ELF-1 (cell line): ENCODE measurements around the gene KCNE4.
"Not testable (repeated sequence)": the region's sequence is repeated elsewhere in the genome, so short reads cannot be mapped to it uniquely, and the experiment has no call there.

Experiments
- DNase-seq: peaks from one replicate; pipeline ENCODE4 v3.0.0-alpha.2; 2016; ENCODE audit warnings: low read depth, low spot score

Gene KCNE4

DNA sequence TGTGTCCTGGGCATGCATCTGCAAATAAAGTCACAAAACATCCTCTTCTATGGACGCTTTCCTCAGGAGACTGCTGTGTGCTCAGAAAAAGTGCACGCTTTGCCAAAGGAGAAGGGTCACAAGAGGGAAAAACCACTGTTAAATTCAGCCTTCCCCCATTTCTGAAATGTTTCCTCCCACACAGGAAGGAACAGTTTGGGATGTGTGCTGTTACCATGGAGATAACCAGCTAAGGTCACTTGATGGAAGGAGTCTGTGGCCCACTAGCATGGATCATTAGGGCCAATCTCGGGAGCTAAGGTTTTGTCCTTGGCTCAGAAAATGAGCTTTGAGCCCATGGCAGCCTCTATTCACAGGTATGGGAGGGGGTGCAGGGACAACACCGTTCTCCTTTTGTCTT lies 5.6 kb downstream of the KCNE4 start:
- DNase-seq = no peak

GRCh38 chr2:223058952-223059716 lies 7.1 kb downstream of the KCNE4 start:
- no peak for DNase-seq

- DNase-seq = no peak
Observed at GRCh38 chr2:223060201-223060825, 8.3 kb downstream of the KCNE4 start.

DNA sequence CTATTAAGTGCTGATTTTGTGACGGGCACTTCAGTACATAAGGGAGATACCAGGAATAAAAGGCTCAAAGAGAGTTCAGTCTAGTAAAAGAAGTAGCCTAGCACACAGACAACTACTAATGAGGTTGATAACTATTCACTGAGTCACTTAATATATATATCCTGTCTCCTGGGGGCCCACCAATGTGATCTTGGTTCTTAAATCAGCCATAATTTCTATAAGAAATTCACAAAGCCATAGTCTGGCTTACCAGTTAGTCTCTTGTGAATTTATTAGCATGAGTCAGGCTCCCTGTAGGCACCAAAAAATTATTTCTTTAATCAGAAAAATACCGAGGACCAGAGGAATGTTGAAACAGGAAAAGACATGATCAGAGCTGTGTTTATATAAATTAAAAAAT lies 10.4 kb downstream of the KCNE4 start:
- DNase-seq = no peak

- no peak for DNase-seq
Observed at GRCh38 chr2:223065107-223065506, 13.1 kb downstream of the KCNE4 start.

DNA sequence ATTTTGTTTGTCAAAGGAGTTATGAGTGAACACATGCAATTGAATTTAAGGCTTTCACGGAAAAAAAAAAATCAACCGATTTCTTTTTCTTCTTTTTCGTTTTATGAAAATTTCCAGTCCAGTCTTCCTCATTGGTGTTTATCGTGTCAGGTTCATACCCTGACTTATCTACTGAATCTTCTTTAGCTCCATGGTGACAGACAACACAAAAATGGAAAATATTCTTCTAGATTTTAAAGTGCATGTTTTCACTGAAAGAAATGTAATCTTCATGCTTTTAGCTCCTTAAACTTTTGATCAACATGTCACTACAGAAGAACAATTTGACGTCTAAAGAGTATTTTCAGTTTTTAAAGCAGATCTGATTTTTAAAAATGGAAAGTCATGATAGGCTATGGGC lies 14.7 kb downstream of the KCNE4 start:
- no peak for DNase-seq

GRCh38 chr2:223068071-223068470 lies 16.1 kb downstream of the KCNE4 start:
- no peak for DNase-seq

DNA sequence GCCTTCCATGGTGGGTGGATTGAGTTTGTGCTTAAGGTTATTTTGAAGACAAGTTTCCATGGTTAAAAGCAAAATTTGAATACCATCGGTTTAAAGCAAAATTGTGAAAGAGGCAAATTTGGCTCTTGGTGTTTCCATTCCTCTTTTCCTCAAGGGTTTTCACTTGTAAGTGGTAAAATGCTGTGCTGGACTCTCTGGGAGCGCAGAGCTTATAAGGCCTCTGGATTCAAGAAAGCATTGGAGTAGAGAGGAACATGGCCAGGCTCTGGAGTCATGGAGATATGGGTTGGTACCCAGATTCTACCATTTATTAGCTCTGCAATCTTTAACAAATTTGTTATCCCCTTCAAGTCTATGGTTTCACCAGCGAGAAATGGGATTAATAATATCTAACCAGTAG lies 17.5 kb downstream of the KCNE4 start:
- no peak for DNase-seq

GRCh38 chr2:223069988-223070387 lies 18.0 kb downstream of the KCNE4 start:
- no peak for DNase-seq

DNA sequence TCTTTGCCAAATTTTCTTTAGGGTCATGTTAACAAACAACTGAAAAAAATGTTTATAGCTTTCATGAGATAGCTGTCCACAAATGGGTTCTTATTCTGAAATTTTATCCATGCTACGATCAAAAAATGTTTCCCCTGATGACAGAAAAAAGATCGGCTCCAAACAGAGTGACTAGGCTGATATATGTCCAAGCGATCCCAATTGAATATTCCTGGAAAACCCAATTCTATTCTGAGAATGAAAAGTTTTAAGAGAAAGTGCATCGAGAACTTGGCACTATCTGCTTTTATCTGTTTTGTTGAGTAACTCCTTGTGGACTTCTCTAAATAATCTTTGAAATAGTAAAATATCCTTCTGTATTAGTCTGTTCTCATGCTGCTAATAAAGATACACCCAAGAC lies 19.1 kb downstream of the KCNE4 start:
- DNase-seq = no peak

DNA sequence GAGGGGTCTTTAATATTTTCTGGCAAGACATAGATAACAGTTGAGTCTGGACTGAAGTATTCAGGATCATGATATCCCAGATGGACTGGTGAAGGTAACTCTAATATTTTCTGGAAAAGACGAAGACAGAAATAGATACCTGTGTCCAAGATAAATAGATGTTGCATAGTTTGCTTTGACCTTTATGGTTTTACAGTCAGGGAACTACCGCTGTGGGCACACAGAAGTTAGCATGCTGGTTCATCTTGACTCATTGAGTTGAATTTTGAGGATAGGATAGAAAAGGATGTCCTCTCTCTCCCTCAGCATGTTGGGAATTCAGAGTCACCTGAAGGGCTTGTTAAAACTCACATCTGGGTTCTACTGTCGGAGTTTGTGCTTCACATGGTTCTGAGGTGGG lies 20.8 kb downstream of the KCNE4 start:
- no peak for DNase-seq

DNA sequence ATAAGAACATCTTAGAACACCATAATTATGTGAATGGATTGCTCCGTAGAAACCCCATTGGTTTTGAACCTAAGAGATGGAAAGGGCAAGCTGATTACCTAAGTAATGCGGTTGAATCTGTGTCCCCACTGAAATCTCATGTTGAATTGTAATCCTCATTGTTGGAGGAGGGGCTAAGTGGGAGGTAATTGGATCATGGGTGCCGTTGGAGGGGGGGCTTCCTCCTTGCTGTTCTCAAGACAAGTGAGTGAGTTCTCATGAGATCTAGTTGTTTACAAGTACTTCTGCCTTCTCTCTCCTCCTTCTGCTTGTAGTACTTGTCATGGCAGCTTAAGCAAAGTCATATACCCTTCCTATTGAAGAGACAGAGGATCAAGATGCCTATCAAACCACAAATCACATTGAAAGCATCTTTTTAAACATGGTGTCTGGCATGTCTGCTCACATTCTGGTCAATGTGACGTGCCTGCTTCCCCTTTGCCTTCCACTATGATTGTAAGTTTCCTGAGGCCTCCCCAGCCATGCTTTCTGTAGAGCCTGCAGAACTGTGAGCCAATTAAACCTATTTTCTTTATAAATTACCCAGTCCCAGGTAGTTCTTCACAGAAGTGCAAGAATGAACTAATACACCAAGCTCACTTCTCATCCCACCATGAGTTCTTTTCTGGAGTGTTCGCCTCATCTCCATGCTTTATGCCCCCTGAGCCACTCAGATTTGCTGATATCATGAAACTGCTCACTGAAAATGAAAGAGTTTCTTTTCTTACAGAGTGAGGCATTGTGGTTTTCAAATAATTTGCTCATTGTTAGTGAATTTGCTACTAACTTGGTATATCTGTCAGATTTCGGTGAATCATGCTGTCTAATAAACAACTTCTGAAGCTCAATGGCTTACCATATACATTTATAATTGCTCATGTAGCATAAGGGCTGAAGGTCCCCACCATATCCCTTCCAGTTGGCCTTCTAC lies 23.6 kb downstream of the KCNE4 start:
- DNase-seq = no peak

GRCh38 chr2:223076573-223076972 lies 24.6 kb downstream of the KCNE4 start:
- no peak for DNase-seq

DNA sequence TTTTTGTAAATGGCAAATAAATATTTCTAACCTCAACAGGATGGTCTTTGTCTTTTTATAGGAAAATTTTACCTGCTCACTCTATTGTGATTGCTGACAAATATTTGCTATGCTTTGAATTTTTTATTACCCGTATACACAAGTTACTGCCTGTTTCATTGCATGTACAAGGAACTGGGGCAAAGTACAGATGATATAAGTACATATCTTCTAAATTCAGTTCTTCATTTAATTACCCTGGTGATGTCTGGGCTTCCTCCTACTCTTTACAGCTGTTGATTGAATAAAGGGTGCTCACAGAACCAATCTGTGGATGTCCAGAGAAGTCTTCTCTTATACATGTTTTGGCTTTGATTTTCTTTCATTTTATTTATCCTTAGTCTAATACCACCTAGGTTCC lies 26.5 kb downstream of the KCNE4 start:
- no peak for DNase-seq

DNA sequence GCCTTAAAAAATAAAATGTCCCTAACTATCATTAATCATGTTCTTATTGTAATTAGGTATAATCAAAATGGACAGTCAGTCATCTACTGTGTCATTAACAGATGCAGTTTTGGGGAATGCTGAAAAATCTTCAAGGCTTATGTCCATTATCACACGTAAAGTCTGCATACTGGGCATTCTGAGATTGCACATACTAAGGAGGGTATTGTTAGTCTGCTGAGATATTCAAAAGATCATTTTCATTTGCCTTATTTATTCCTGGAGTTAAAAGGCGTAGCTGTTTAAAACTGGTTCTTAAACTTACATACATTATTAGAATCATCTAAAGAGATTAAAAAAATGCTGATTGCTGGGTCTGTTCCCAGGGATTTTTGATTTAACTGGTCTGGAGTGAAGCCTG lies 27.4 kb downstream of the KCNE4 start:
- no peak for DNase-seq

- DNase-seq = no peak
Observed at GRCh38 chr2:223079925-223080324, 27.9 kb downstream of the KCNE4 start.

- DNase-seq = not testable (repeated sequence)
Observed at GRCh38 chr2:223080790-223081360, 28.9 kb downstream of the KCNE4 start.

DNA sequence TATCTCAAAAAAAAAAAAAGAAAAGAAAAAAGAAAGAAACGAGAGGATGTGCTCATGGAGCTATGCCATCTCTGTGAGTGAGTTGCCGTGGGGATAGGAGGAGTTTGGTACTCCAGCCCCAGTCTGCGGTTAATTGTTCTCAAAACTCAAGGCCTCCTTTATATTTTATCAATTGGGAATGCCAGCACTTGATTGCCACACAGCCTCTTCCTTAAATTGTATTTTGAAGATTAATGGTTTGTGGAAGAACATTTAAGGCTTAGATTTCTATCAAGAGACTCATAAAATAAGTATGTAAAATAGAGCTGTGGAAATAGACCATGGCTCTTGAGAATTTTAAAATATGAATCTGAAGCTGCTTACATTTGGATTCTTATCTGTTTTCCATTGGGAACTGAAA lies 29.8 kb downstream of the KCNE4 start:
- DNase-seq = no peak

GRCh38 chr2:223082706-223083105 lies 30.7 kb downstream of the KCNE4 start:
- no peak for DNase-seq

- no peak for DNase-seq
Observed at GRCh38 chr2:223083402-223084070, 31.5 kb downstream of the KCNE4 start.

- peak; percentile 29 for DNase-seq
Observed at GRCh38 chr2:223084873-223085272, 32.9 kb downstream of the KCNE4 start.
